Sigmoid colon (tissue), 4 donors: Measurements from ENCODE around the gene WWC2.

ENCODE experiments used
- CTCF ChIP-seq, 4 experiments: fragments of 450-650 bp in 3 of 4; fragments of 200-600 bp in 1 of 4; IDR thresholded peaks; one replicate each; pipeline ENCODE4 v1.5.1; 2016 to 2019; ENCODE audit warnings: antibody characterized with exemption in 4 of 4, mild to moderate bottlenecking in 3 of 4, moderate library complexity in 2 of 4
- POLR2A ChIP-seq, 2 donors: fragments of 450-650 bp; IDR thresholded peaks; one replicate each; pipeline ENCODE4 v1.6.1; 2016; ENCODE audit warnings: antibody characterized with exemption in 2 of 2, mild to moderate bottlenecking in 2 of 2, moderate library complexity in 2 of 2
- POLR2AphosphoS5 ChIP-seq, 4 donors: sonication (generic); formaldehyde crosslinking; IDR thresholded peaks; one replicate each; pipeline ENCODE4 v1.6.1; 2017; ENCODE audit warnings: antibody characterized with exemption in 4 of 4

GRCh38 chr4:183124865-183125264 lies 25.8 kb downstream of the WWC2 start:
- no peak for TF ChIP-seq CTCF (IDR thresholded peaks at IDR 0.05)
- TF ChIP-seq POLR2A (IDR thresholded peaks at IDR 0.05), result no peak
- no peak for TF ChIP-seq POLR2AphosphoS5 (IDR thresholded peaks at IDR 0.05)
